ENCODE data around the gene KRTAP5-2. TPM values are rescaled to one million over a fixed set of nuclear protein-coding genes. Genes with fewer than 3 reads are reported as not detected.

KRTAP5-2 gene
- total and polyA plus RNA-seq, 9 of the 15 experiments (the other 6 are each of a cell fraction or from before 2014, with no cell fraction given) = not detected

GRCh38 chr11:1557904-1558774, 40.0 kb downstream of the KRTAP5-2 start (continued):
- no peak for TF ChIP-seq ZNF280A (IDR thresholded peaks at IDR 0.05; ENCODE audit: low read depth, partially characterized antibody)

- POLR2A ChIA-PET = interaction anchor here (1.4 kb wide), 1 partner anchor 10 kb away, joined by 4 read pairs; no protein-coding TSS in a partner anchor
- Histone ChIP-seq H3K79me2 (ENCODE audit: control insufficient read depth, insufficient read depth, low read length) (no peaks in the 10 kb centered on the region), H3K27me3 (ENCODE audit: control insufficient read depth in 2 of 2, insufficient read depth in 2 of 2, low read length in 2 of 2) (peaks cover 0 to 33% of the 10 kb centered on the region in 2 experiments; a peak in 2 of 5 replicates), H3K9me3 (replicated peaks; ENCODE audit: control insufficient read depth, insufficient read depth, low read depth, low read length) (no peaks in the 10 kb centered on the region), H3K4me3 (no peak overlapping the region), H2AFZ (ENCODE audit: low read depth, low read length) (no peak overlapping the region), H3K9ac (ENCODE audit: insufficient read depth in 1 of 2, low read depth in 2 of 2, low read length in 2 of 2) (no peak overlapping the region; a peak in 1 of 4 replicates), H3K27ac (ENCODE audit: extremely low read depth, low read depth, low read length) (no peak overlapping the region), H3K4me2 (ENCODE audit: insufficient read depth, low read length) (no peak overlapping the region), H4K20me1 (replicated peaks; ENCODE audit: control insufficient read depth, insufficient read depth, low read length) (peaks cover 17% of the 10 kb centered on the region), H3K9me1 (ENCODE audit: control insufficient read depth, insufficient read depth, low read length) (no peaks in the 10 kb centered on the region), H3K4me1 (replicated peaks in 1 of 2; ENCODE audit: control insufficient read depth in 2 of 2, insufficient read depth in 2 of 2, low read length in 2 of 2) (peaks cover 0 to 39% of the 10 kb centered on the region in 2 experiments; a peak in 1 of 5 replicates), H3K36me3 (ENCODE audit: control insufficient read depth, insufficient read depth, low read length) (no peaks in the 10 kb centered on the region)
- 75% methylated on average over 24 of the region's 74 CpGs for WGBS (ENCODE audit: insufficient coverage, low coverage, missing lambda C conversion rate)
- no TSS peak for BruUV-seq (replicated peaks)
- ATAC-seq = no peak
- no peak for DNase-seq (ENCODE audit: extremely low read depth in 1 of 4, low spot score in 3 of 4)
- in situ Hi-C loops (cut with MboI) = no loop called here
- TF ChIP-seq ZNF707 (CRISPR knock-in tag; conservative IDR thresholded peaks at IDR 0.05) = no peak
- TF ChIP-seq ZNF408 (CRISPR knock-in tag; IDR thresholded peaks at IDR 0.05; ENCODE audit: low read depth) = no peak
- TF ChIP-seq E2F1 (CRISPR knock-in tag; IDR thresholded peaks at IDR 0.05) = no peak
- TF ChIP-seq ZNF589 (CRISPR knock-in tag; IDR thresholded peaks at IDR 0.05; ENCODE audit: low read depth) = no peak
- intact Hi-C loops (cut with micrococcal nuclease) = no loop called here
- CTCF ChIA-PET (ENCODE audit: low intra/inter-chr PET ratio) = no interaction called here
- FAIRE-seq = no peak
These were observed 40.8 kb downstream of the KRTAP5-2 start for GRCh38 chr11:1557051-1557884.

Measured in K562 (cell line).